B cell (primary cell): ENCODE data around the gene CSAG2.

Source experiments
- EZH2 ChIP-seq: IDR thresholded peaks from 2 replicates; pipeline ENCODE4 v1.6.1; 2012; ENCODE audit warnings: borderline replicate concordance, low read depth, mild to moderate bottlenecking, moderate library complexity, low read length; ENCODE audit not compliant: insufficient read depth, poor library complexity, severe bottlenecking
- TF ChIP-seq, protein P1 (sequence below): fragments of 200-600 bp; IDR thresholded peaks from one replicate; pipeline ENCODE4 v1.8.0; 2022; ENCODE audit warnings: antibody characterized with exemption, mild to moderate bottlenecking

DNA sequence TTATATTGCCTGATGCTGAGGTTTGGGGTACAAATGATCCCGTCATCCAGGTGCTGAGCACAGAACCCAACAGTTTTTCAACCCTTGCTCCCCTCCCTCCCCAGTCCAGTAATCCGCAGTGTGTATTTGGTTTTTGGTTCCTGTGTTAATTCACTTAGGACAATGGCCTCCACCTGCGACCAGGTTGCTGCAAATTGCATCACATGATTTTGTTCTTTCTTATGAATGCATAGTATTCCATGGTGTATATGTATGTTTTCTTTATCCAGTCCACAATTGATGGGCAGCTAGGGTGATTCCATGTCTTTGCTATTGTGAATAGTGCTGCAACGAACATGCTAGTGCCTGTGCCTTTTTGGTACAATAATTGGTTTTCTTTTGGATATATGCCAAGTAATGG, 46.0 kb downstream of the CSAG2 start:
- TF ChIP-seq, protein P1, sequence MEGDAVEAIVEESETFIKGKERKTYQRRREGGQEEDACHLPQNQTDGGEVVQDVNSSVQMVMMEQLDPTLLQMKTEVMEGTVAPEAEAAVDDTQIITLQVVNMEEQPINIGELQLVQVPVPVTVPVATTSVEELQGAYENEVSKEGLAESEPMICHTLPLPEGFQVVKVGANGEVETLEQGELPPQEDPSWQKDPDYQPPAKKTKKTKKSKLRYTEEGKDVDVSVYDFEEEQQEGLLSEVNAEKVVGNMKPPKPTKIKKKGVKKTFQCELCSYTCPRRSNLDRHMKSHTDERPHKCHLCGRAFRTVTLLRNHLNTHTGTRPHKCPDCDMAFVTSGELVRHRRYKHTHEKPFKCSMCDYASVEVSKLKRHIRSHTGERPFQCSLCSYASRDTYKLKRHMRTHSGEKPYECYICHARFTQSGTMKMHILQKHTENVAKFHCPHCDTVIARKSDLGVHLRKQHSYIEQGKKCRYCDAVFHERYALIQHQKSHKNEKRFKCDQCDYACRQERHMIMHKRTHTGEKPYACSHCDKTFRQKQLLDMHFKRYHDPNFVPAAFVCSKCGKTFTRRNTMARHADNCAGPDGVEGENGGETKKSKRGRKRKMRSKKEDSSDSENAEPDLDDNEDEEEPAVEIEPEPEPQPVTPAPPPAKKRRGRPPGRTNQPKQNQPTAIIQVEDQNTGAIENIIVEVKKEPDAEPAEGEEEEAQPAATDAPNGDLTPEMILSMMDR: no peak
- no peak for TF ChIP-seq EZH2
